ENCODE results near the gene DSCAML1. TPM values are rescaled to one million over a fixed set of nuclear protein-coding genes. Genes with fewer than 3 reads are reported as not detected.

DSCAML1 gene
- total RNA-seq, 1 donor from 2014 or later = not detected

GRCh38 chr11:117821431-117821830, 24.4 kb upstream of the DSCAML1 start:
- TF ChIP-seq CTCF (IDR thresholded peaks at IDR 0.05) = no peak

DNA sequence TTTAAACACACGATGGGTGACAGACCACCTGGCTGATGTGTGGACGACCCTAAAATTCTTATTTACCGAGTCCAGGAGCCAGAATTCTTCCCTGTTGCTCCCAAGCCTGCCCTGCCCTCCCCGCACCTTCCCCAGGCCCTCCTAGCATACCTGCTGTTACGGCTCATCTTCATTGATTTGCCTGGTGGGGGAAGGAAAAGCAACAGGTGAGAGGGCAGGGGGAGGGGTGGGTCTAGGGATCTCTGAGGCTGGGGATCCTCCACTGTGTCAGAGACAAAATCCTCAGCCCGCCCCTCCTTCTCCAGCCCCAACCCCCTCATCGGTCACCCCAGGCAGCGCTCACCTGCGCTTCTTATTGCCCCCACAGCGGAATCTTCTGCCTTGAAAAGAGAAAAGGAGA, 23.5 kb upstream of the DSCAML1 start:
- no peak for DNase-seq (ENCODE audit: extremely low spot score, unreplicated experiment)
- no peak overlapping the region for H3K27ac Mint-ChIP-seq (ENCODE audit: unreplicated experiment)
- H3K4me3 Mint-ChIP-seq (ENCODE audit: unreplicated experiment) = no peak overlapping the region
- H3K36me3 Mint-ChIP-seq (ENCODE audit: unreplicated experiment) = no peaks in the 10 kb centered on the region
- H3K27me3 Mint-ChIP-seq (ENCODE audit: unreplicated experiment) = no peaks in the 10 kb centered on the region
- H3K4me1 Mint-ChIP-seq (ENCODE audit: unreplicated experiment) = peaks cover 19% of the 10 kb centered on the region
- no peak for TF ChIP-seq CTCF (IDR thresholded peaks at IDR 0.05)
- H3K9me3 Mint-ChIP-seq (ENCODE audit: unreplicated experiment) = no peaks in the 10 kb centered on the region

More at GRCh38 chr11:117821431-117821830, 24.4 kb upstream of the DSCAML1 start:
- Mint-ChIP-seq H3K4me1 (ENCODE audit: unreplicated experiment) (peaks cover 12% of the 10 kb centered on the region), H3K4me3 (ENCODE audit: unreplicated experiment) (no peak overlapping the region), H3K36me3 (ENCODE audit: unreplicated experiment) (no peaks in the 10 kb centered on the region), H3K27ac (ENCODE audit: unreplicated experiment) (no peak overlapping the region), H3K27me3 (ENCODE audit: unreplicated experiment) (no peaks in the 10 kb centered on the region), H3K9me3 (ENCODE audit: unreplicated experiment) (no peaks in the 10 kb centered on the region)
- DNase-seq (ENCODE audit: extremely low spot score, unreplicated experiment) = no peak

GRCh38 chr11:117820071-117820470, 23.1 kb upstream of the DSCAML1 start:
- Mint-ChIP-seq H3K4me3 (ENCODE audit: unreplicated experiment) (no peak overlapping the region), H3K9me3 (ENCODE audit: unreplicated experiment) (no peaks in the 10 kb centered on the region), H3K27me3 (ENCODE audit: unreplicated experiment) (no peaks in the 10 kb centered on the region), H3K36me3 (ENCODE audit: unreplicated experiment) (no peaks in the 10 kb centered on the region), H3K27ac (ENCODE audit: unreplicated experiment) (no peak overlapping the region), H3K4me1 (ENCODE audit: unreplicated experiment) (peaks cover 21% of the 10 kb centered on the region)
- DNase-seq (ENCODE audit: extremely low spot score, unreplicated experiment) = no peak
- no peak for TF ChIP-seq CTCF (IDR thresholded peaks at IDR 0.05)

DNA sequence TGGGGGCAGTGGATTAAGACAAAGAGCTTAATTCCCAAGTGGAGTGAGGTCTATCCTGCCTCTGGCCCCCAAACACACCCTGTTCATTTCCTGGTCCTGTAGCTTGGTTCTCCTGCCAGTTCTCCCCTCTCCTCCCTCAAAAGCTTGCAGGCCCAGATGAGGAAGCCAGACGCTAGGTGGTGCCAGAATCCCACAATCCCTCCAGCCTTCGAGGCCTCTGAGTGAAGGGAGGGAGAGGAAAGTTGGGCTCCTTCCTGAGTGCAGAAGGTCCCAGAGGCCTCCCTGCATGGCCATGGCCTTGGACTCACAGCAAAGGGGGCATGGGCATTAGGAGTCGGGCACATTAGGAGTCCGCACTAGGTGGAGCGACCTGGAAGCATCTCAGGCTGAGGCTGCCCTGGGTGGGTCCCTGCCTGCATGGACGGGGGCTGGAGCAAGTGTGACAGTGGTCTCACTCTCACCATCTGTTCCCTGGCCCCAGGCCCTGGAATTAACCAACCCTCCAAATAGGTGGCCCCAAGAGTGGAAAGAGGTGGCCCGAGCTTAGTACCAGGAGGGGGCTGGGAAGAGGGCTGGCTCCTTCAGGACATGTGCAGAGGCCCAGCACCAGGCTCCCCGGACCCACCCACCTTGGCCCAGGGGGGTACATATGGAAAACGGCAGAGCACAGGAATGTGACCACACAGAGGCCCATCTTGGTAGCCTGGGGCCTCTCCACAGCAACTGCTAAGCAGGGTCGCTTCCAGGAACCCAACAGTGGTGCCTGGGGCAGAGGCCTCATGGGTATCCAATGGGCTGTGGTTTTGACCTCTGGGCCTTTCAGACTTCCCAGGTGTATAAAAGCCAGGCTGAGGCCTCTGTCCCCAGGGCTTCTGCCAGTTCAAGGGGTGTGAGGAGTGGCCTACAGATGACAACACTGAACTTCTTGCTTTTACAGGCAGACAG, 22.4 kb upstream of the DSCAML1 start:
- peak; percentile 65 for TF ChIP-seq CTCF (IDR thresholded peaks at IDR 0.05)
- Mint-ChIP-seq H3K4me3 (ENCODE audit: unreplicated experiment) (no peak overlapping the region), H3K27ac (ENCODE audit: unreplicated experiment) (no peak overlapping the region), H3K36me3 (ENCODE audit: unreplicated experiment) (no peaks in the 10 kb centered on the region), H3K4me1 (ENCODE audit: unreplicated experiment) (peaks cover 27% of the 10 kb centered on the region), H3K27me3 (ENCODE audit: unreplicated experiment) (no peaks in the 10 kb centered on the region), H3K9me3 (ENCODE audit: unreplicated experiment) (no peaks in the 10 kb centered on the region)
- no peak for DNase-seq (ENCODE audit: extremely low spot score, unreplicated experiment)

GRCh38 chr11:117818041-117818873, 21.2 kb upstream of the DSCAML1 start:
- H3K4me3 Mint-ChIP-seq (ENCODE audit: unreplicated experiment) = no peak overlapping the region
- peaks cover 28% of the 10 kb centered on the region for H3K4me1 Mint-ChIP-seq (ENCODE audit: unreplicated experiment)
- no peaks in the 10 kb centered on the region for H3K36me3 Mint-ChIP-seq (ENCODE audit: unreplicated experiment)
- H3K9me3 Mint-ChIP-seq (ENCODE audit: unreplicated experiment) = no peaks in the 10 kb centered on the region
- H3K27ac Mint-ChIP-seq (ENCODE audit: unreplicated experiment) = no peak overlapping the region
- DNase-seq (ENCODE audit: extremely low spot score, unreplicated experiment) = no peak
- H3K27me3 Mint-ChIP-seq (ENCODE audit: unreplicated experiment) = no peaks in the 10 kb centered on the region
- no peak for TF ChIP-seq CTCF (IDR thresholded peaks at IDR 0.05)
